ENCODE measurements around the gene CTAGE9. TPM values are rescaled to one million over a fixed set of nuclear protein-coding genes. Genes with fewer than 3 reads are reported as not detected.
A peak's percentile ranks its signal among the peaks of the same experiment; 100 is the strongest.

Gene CTAGE9
- total RNA-seq, 1 experiment from 2014 or later: not detected

- DNase-seq: peak in 1 of 2 experiments; percentile 4
- TF ChIP-seq, protein P1, sequence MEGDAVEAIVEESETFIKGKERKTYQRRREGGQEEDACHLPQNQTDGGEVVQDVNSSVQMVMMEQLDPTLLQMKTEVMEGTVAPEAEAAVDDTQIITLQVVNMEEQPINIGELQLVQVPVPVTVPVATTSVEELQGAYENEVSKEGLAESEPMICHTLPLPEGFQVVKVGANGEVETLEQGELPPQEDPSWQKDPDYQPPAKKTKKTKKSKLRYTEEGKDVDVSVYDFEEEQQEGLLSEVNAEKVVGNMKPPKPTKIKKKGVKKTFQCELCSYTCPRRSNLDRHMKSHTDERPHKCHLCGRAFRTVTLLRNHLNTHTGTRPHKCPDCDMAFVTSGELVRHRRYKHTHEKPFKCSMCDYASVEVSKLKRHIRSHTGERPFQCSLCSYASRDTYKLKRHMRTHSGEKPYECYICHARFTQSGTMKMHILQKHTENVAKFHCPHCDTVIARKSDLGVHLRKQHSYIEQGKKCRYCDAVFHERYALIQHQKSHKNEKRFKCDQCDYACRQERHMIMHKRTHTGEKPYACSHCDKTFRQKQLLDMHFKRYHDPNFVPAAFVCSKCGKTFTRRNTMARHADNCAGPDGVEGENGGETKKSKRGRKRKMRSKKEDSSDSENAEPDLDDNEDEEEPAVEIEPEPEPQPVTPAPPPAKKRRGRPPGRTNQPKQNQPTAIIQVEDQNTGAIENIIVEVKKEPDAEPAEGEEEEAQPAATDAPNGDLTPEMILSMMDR (conservative IDR thresholded peaks at IDR 0.05): no peak
- TF ChIP-seq EZH2 (IDR thresholded peaks at IDR 0.05; ENCODE audit: low read depth): no peak
- ChIA-PET CTCF (interaction anchor here (0.7 kb wide), 1 partner anchor 513 kb away, joined by 17 read pairs; no protein-coding TSS in a partner anchor), POLR2A (ENCODE audit: unreplicated experiment) (no interaction called here)
- H3K4me1 ChIP-seq (replicated peaks; ENCODE audit: insufficient read depth): no peaks in the 10 kb centered on the region
- no peaks in the 10 kb centered on the region for H4K20me1 ChIP-seq (ENCODE audit: insufficient read depth)
- H3K9me3 ChIP-seq (ENCODE audit: insufficient read depth, low read depth): no peaks in the 10 kb centered on the region
- intact Hi-C loops (cut with micrococcal nuclease; ENCODE audit: unreplicated experiment): no loop called here
- no peaks in the 10 kb centered on the region for H3F3A ChIP-seq (ENCODE audit: insufficient read depth, low read depth)
- no peaks in the 10 kb centered on the region for H3K79me2 ChIP-seq (ENCODE audit: low read depth)
- H3K4me2 ChIP-seq: no peak overlapping the region
- 0 out of 2 replicates have a peak overlapping the region, but pooled peaks have one; percentile 1 for H2AFZ ChIP-seq
- H3K4me3 ChIP-seq: no peak overlapping the region
- H3K36me3 ChIP-seq (ENCODE audit: low read depth): no peaks in the 10 kb centered on the region
- no peaks in the 10 kb centered on the region for H3K9me2 ChIP-seq (ENCODE audit: insufficient read depth)
- H3K27me3 ChIP-seq (ENCODE audit: insufficient read depth, low read depth): no peaks in the 10 kb centered on the region
- no TSS peak for BruUV-seq (replicated peaks)
- no peak overlapping the region for H3K27ac ChIP-seq
These were observed 28.3 kb upstream of the CTAGE9 start for GRCh38 chr6:131739136-131739535.

- no peaks in the 10 kb centered on the region for H3K9me3 ChIP-seq (ENCODE audit: insufficient read depth, low read depth)
- no TSS peak for BruUV-seq (replicated peaks)
- H3K36me3 ChIP-seq (ENCODE audit: low read depth): no peaks in the 10 kb centered on the region
- no peak for DNase-seq
- no peak overlapping the region for H2AFZ ChIP-seq
- no peaks in the 10 kb centered on the region for H3K4me1 ChIP-seq (replicated peaks; ENCODE audit: insufficient read depth)
- H3F3A ChIP-seq (ENCODE audit: insufficient read depth, low read depth): no peaks in the 10 kb centered on the region
- intact Hi-C loops (cut with micrococcal nuclease; ENCODE audit: unreplicated experiment): no loop called here
- H3K27ac ChIP-seq: no peak overlapping the region
- POLR2A ChIA-PET (ENCODE audit: unreplicated experiment): no interaction called here
- H3K79me2 ChIP-seq (ENCODE audit: low read depth): no peaks in the 10 kb centered on the region
- no peaks in the 10 kb centered on the region for H3K27me3 ChIP-seq (ENCODE audit: insufficient read depth, low read depth)
- no peaks in the 10 kb centered on the region for H4K20me1 ChIP-seq (ENCODE audit: insufficient read depth)
- H3K4me3 ChIP-seq: no peak overlapping the region
- no peaks in the 10 kb centered on the region for H3K9me2 ChIP-seq (ENCODE audit: insufficient read depth)
- CTCF ChIA-PET: no interaction called here
- no peak for TF ChIP-seq EZH2 (IDR thresholded peaks at IDR 0.05; ENCODE audit: low read depth)
- TF ChIP-seq, protein P1 (conservative IDR thresholded peaks at IDR 0.05): no peak
- H3K4me2 ChIP-seq: no peak overlapping the region
These were observed 26.0 kb upstream of the CTAGE9 start for GRCh38 chr6:131736811-131737210.

DNA sequence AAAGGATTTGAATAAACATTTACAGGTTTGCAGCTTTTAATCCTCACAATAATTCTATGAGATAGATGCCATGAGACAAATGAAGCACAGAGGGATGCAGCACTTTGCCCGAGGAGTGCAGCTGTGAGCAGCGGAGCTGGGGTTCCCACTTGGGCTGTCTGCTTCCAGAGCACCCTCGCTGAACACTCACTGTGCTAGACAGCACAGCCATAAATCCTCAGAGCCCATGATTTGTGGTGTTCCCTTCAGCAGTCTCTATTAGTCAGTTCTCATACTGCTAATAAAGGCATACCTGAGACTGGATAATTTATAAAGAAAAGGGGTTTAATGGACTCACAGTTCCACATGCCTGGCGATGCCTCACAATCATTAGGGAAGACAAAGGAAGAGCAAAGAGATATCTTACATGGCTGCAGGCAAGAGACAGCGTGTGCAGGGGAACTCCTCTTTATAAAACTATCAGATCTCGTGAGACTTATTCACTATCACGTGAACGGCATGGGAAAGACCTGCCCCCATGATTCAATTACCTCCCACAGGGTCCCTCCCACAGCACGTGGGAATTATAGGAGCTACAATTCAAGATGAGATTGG is 25.3 kb upstream of the CTAGE9 start:
- no peak for TF ChIP-seq EZH2 (IDR thresholded peaks at IDR 0.05; ENCODE audit: low read depth)
- TF ChIP-seq, protein P1 (conservative IDR thresholded peaks at IDR 0.05): no peak
- H3K27me3 ChIP-seq (ENCODE audit: insufficient read depth, low read depth): no peaks in the 10 kb centered on the region
- no TSS peak for BruUV-seq (replicated peaks)
- no peaks in the 10 kb centered on the region for H3K9me3 ChIP-seq (ENCODE audit: insufficient read depth, low read depth)
- DNase-seq: no peak
- CTCF ChIA-PET: no interaction called here
- H3K4me3 ChIP-seq: no peak overlapping the region
- POLR2A ChIA-PET (ENCODE audit: unreplicated experiment): no interaction called here
- H3K4me2 ChIP-seq: no peak overlapping the region
- no peak overlapping the region for H3K27ac ChIP-seq
- no peaks in the 10 kb centered on the region for H3K79me2 ChIP-seq (ENCODE audit: low read depth)
- no peaks in the 10 kb centered on the region for H4K20me1 ChIP-seq (ENCODE audit: insufficient read depth)
- H3K36me3 ChIP-seq (ENCODE audit: low read depth): no peaks in the 10 kb centered on the region
- intact Hi-C loops (cut with micrococcal nuclease; ENCODE audit: unreplicated experiment): no loop called here
- no peaks in the 10 kb centered on the region for H3K4me1 ChIP-seq (replicated peaks; ENCODE audit: insufficient read depth)
- no peaks in the 10 kb centered on the region for H3K9me2 ChIP-seq (ENCODE audit: insufficient read depth)
- no peaks in the 10 kb centered on the region for H3F3A ChIP-seq (ENCODE audit: insufficient read depth, low read depth)
- 0 out of 2 replicates have a peak overlapping the region, but pooled peaks have one; percentile 59 for H2AFZ ChIP-seq
